Activated naive CD4-positive, alpha-beta T cell treated with anti-CD3 and anti-CD28 coated beads for 36 hours (primary cell): ENCODE data around the gene AP1B1. TPM values are rescaled to one million over a fixed set of nuclear protein-coding genes. Genes with fewer than 3 reads are reported as not detected.

Experiments used
- CTCF ChIA-PET: fragments of 350-600 bp; sonication (Branson Sonifier 250); formaldehyde crosslinking; loops from one replicate; lab custom pipeline; 2021; ENCODE audit warnings: antibody characterized with exemption; lab: Charles Lee
- DNase-seq: peaks from one replicate; pipeline ENCODE4 v3.0.0-alpha.2; 2020
- H3K27ac Mint-ChIP-seq: one replicate; pipeline ENCODE4 v1.8.0; 2021; ENCODE audit warnings: mild to moderate bottlenecking, mixed read lengths
- H3K27me3 Mint-ChIP-seq: one replicate; pipeline ENCODE4 v1.8.0; 2021; ENCODE audit warnings: low read depth, mixed read lengths
- H3K36me3 Mint-ChIP-seq: one replicate; pipeline ENCODE4 v1.8.0; 2021; ENCODE audit warnings: low read depth, mixed read lengths
- H3K4me1 Mint-ChIP-seq: one replicate; pipeline ENCODE4 v1.8.0; 2021; ENCODE audit warnings: low read depth, mixed read lengths
- H3K4me3 Mint-ChIP-seq: one replicate; pipeline ENCODE4 v1.8.0; 2021; ENCODE audit warnings: mild to moderate bottlenecking, moderate library complexity, mixed read lengths
- H3K9me3 Mint-ChIP-seq: one replicate; pipeline ENCODE4 v1.8.0; 2021; ENCODE audit warnings: mixed read lengths
- intact Hi-C: fragments of 100-400 bp; cut with micrococcal nuclease; formaldehyde crosslinking; loops from one replicate; pipeline ENCODE4 v1.15.1; 2023
- total RNA-seq, 2 experiments: library from RNA; stranded (reverse); gene quantifications; one replicate each; pipeline ENCODE4 v1.2.3, GENCODE V29; 2021

AP1B1 gene
- total RNA-seq, 2 experiments from 2014 or later, result 52.0 to 52.2 TPM

GRCh38 chr22:29335656-29336055 lies 52.7 kb downstream of the AP1B1 start:
- no peaks in the 10 kb centered on the region for H3K27me3 Mint-ChIP-seq
- intact Hi-C loops, result no loop called here
- DNase-seq, result no peak
- H3K4me3 Mint-ChIP-seq, result no peak overlapping the region
- peaks cover 16% of the 10 kb centered on the region for H3K36me3 Mint-ChIP-seq
- no peaks in the 10 kb centered on the region for H3K4me1 Mint-ChIP-seq
- CTCF ChIA-PET, result no interaction called here
- H3K27ac Mint-ChIP-seq, result no peak overlapping the region
- H3K9me3 Mint-ChIP-seq, result no peaks in the 10 kb centered on the region

- intact Hi-C loops, result no loop called here
- no peaks in the 10 kb centered on the region for H3K27me3 Mint-ChIP-seq
- no peaks in the 10 kb centered on the region for H3K4me1 Mint-ChIP-seq
- H3K9me3 Mint-ChIP-seq, result no peaks in the 10 kb centered on the region
- CTCF ChIA-PET, result no interaction called here
- no peak for DNase-seq
- no peak overlapping the region for H3K27ac Mint-ChIP-seq
- H3K36me3 Mint-ChIP-seq, result peaks cover 16% of the 10 kb centered on the region
- H3K4me3 Mint-ChIP-seq, result no peak overlapping the region
Measured at GRCh38 chr22:29334696-29335344, 53.5 kb downstream of the AP1B1 start.

- no peak overlapping the region for H3K4me3 Mint-ChIP-seq
- no peak for DNase-seq
- no peaks in the 10 kb centered on the region for H3K27me3 Mint-ChIP-seq
- intact Hi-C loops, result no loop called here
- peaks cover 13% of the 10 kb centered on the region for H3K36me3 Mint-ChIP-seq
- CTCF ChIA-PET, result no interaction called here
- H3K4me1 Mint-ChIP-seq, result no peaks in the 10 kb centered on the region
- H3K27ac Mint-ChIP-seq, result no peak overlapping the region
- H3K9me3 Mint-ChIP-seq, result no peaks in the 10 kb centered on the region
Measured at GRCh38 chr22:29334148-29334547, 54.2 kb downstream of the AP1B1 start.

GRCh38 chr22:29332886-29333496 lies 55.4 kb downstream of the AP1B1 start:
- DNase-seq, result no peak
- CTCF ChIA-PET, result interaction anchor here (0.6 kb wide), 1 partner anchor 180 kb away, joined by 3 read pairs; no protein-coding TSS in a partner anchor
- Mint-ChIP-seq H3K27ac (no peak overlapping the region), H3K36me3 (peaks cover 7% of the 10 kb centered on the region), H3K9me3 (no peaks in the 10 kb centered on the region), H3K4me1 (no peaks in the 10 kb centered on the region), H3K4me3 (no peak overlapping the region), H3K27me3 (no peaks in the 10 kb centered on the region)
- intact Hi-C loops, result no loop called here

GRCh38 chr22:29331658-29332300 lies 56.6 kb downstream of the AP1B1 start:
- Mint-ChIP-seq H3K4me1 (no peaks in the 10 kb centered on the region), H3K36me3 (peaks cover 7% of the 10 kb centered on the region), H3K27me3 (no peaks in the 10 kb centered on the region), H3K9me3 (no peaks in the 10 kb centered on the region), H3K27ac (no peak overlapping the region), H3K4me3 (no peak overlapping the region)
- no peak for DNase-seq
- intact Hi-C loops, result no loop called here
- CTCF ChIA-PET, result no interaction called here

- H3K27ac Mint-ChIP-seq, result no peak overlapping the region
- no peak for DNase-seq
- CTCF ChIA-PET, result no interaction called here
- peaks cover 6% of the 10 kb centered on the region for H3K36me3 Mint-ChIP-seq
- no peaks in the 10 kb centered on the region for H3K4me1 Mint-ChIP-seq
- H3K4me3 Mint-ChIP-seq, result no peak overlapping the region
- no peaks in the 10 kb centered on the region for H3K9me3 Mint-ChIP-seq
- intact Hi-C loops, result no loop called here
- no peaks in the 10 kb centered on the region for H3K27me3 Mint-ChIP-seq
Measured at GRCh38 chr22:29331213-29331612, 57.2 kb downstream of the AP1B1 start.

- Mint-ChIP-seq H3K4me1 (no peaks in the 10 kb centered on the region), H3K36me3 (peaks cover 4% of the 10 kb centered on the region), H3K9me3 (no peaks in the 10 kb centered on the region)
Measured at GRCh38 chr22:29330753-29331152, 57.6 kb downstream of the AP1B1 start.

GRCh38 chr22:29330291-29330690 lies 58.1 kb downstream of the AP1B1 start:
- no peaks in the 10 kb centered on the region for H3K4me1 Mint-ChIP-seq
- no peaks in the 10 kb centered on the region for H3K9me3 Mint-ChIP-seq
- H3K27me3 Mint-ChIP-seq, result no peaks in the 10 kb centered on the region
- CTCF ChIA-PET, result no interaction called here
- no peak overlapping the region for H3K4me3 Mint-ChIP-seq
- intact Hi-C loops, result no loop called here
- no peak overlapping the region for H3K27ac Mint-ChIP-seq
- H3K36me3 Mint-ChIP-seq, result peaks cover 4% of the 10 kb centered on the region
- DNase-seq, result no peak

More at GRCh38 chr22:29330753-29331152, 57.6 kb downstream of the AP1B1 start:
- DNase-seq, result no peak
- no peak overlapping the region for H3K27ac Mint-ChIP-seq
- H3K4me3 Mint-ChIP-seq, result no peak overlapping the region
- H3K27me3 Mint-ChIP-seq, result no peaks in the 10 kb centered on the region
- CTCF ChIA-PET, result no interaction called here
- intact Hi-C loops, result no loop called here

GRCh38 chr22:29329581-29329980 lies 58.8 kb downstream of the AP1B1 start:
- Mint-ChIP-seq H3K4me1 (no peaks in the 10 kb centered on the region), H3K4me3 (no peak overlapping the region), H3K36me3 (peaks cover 4% of the 10 kb centered on the region), H3K27me3 (no peaks in the 10 kb centered on the region), H3K9me3 (no peaks in the 10 kb centered on the region), H3K27ac (no peak overlapping the region)
- DNase-seq, result no peak
- CTCF ChIA-PET, result no interaction called here
- intact Hi-C loops, result no loop called here

GRCh38 chr22:29328566-29329500 lies 59.5 kb downstream of the AP1B1 start:
- Mint-ChIP-seq H3K27me3 (no peaks in the 10 kb centered on the region), H3K27ac (no peak overlapping the region), H3K9me3 (no peaks in the 10 kb centered on the region), H3K36me3 (peaks cover 1% of the 10 kb centered on the region), H3K4me1 (no peaks in the 10 kb centered on the region), H3K4me3 (no peak overlapping the region)
- intact Hi-C loops, result no loop called here
- DNase-seq, result no peak
- CTCF ChIA-PET, result interaction anchor here (0.6 kb wide), 1 partner anchor 8 kb away, joined by 3 read pairs; no protein-coding TSS in a partner anchor

GRCh38 chr22:29328055-29328454 lies 60.3 kb downstream of the AP1B1 start:
- DNase-seq, result no peak
- Mint-ChIP-seq H3K36me3 (peaks cover 1% of the 10 kb centered on the region), H3K4me3 (no peak overlapping the region), H3K9me3 (no peaks in the 10 kb centered on the region), H3K27me3 (no peaks in the 10 kb centered on the region), H3K4me1 (no peaks in the 10 kb centered on the region), H3K27ac (no peak overlapping the region)
- CTCF ChIA-PET, result interaction anchor here (0.6 kb wide), 1 partner anchor 8 kb away, joined by 3 read pairs; no protein-coding TSS in a partner anchor
- intact Hi-C loops, result no loop called here
